HepG2 (cell line): ENCODE measurements around the gene BIRC6. TPM values are rescaled to one million over a fixed set of nuclear protein-coding genes. Genes with fewer than 3 reads are reported as not detected.

Experiments used
- FOXC1 ChIP-seq: sonication (generic); formaldehyde crosslinking; IDR thresholded peaks from 2 replicates; pipeline ENCODE4 v1.8.0; 2022; ENCODE audit warnings: mild to moderate bottlenecking, missing genetic modification reagents, borderline replicate concordance
- FOXK2 ChIP-seq: fragments of 450-650 bp; IDR thresholded peaks from 2 replicates; pipeline ENCODE4 v1.6.1; 2016
- HOXA9 ChIP-seq: sonication (generic); formaldehyde crosslinking; IDR thresholded peaks from 2 replicates; pipeline ENCODE4 v1.8.1; 2022; ENCODE audit warnings: missing genetic modification reagents, mild to moderate bottlenecking, moderate library complexity, borderline replicate concordance
- JUNB ChIP-seq: sonication (generic); formaldehyde crosslinking; IDR thresholded peaks from 2 replicates; pipeline ENCODE4 v1.8.0; 2022; ENCODE audit warnings: missing genetic modification reagents, mild to moderate bottlenecking, borderline replicate concordance
- MIXL1 ChIP-seq: IDR thresholded peaks from 2 replicates; pipeline ENCODE4 v1.6.1; 2016
- NFIC ChIP-seq: IDR thresholded peaks from 2 replicates; pipeline ENCODE4 v1.6.1; 2012; ENCODE audit warnings: mild to moderate bottlenecking, low read length, inconsistent platforms
- NONO ChIP-seq, 2 experiments: fragments of 450-650 bp in 1 of 2; sonication (generic) in 1 of 2; formaldehyde crosslinking in 1 of 2; IDR thresholded peaks in 1 of 2; conservative IDR thresholded peaks in 1 of 2; 2 replicates each; pipeline versions ENCODE4 v1.6.1 to v1.8.0; 2017 to 2022; ENCODE audit warnings: mild to moderate bottlenecking in 1 of 2, missing genetic modification reagents in 1 of 2, moderate library complexity in 1 of 2
- NR2F2 ChIP-seq: IDR thresholded peaks from 2 replicates; pipeline ENCODE4 v1.6.1; 2012; ENCODE audit warnings: low read depth, inconsistent platforms, borderline replicate concordance
- PCBP2 ChIP-seq: fragments of 200-400 bp; formaldehyde crosslinking; optimal IDR thresholded peaks from 2 replicates; pipeline ENCODE3; 2018; ENCODE audit warnings: low read length, low read depth; ENCODE audit not compliant: poor library complexity, severe bottlenecking
- SMARCC2 ChIP-seq: fragments of 450-650 bp; IDR thresholded peaks from 2 replicates; pipeline ENCODE4 v1.6.1; 2017; ENCODE audit warnings: antibody characterized with exemption, mild to moderate bottlenecking
- SOX13 ChIP-seq, 3 experiments: fragments of 450-650 bp in 1 of 3; sonication (generic) in 1 of 3; formaldehyde crosslinking in 1 of 3; IDR thresholded peaks in 2 of 3; conservative IDR thresholded peaks in 1 of 3; 2 replicates each; pipeline versions ENCODE4 v1.5.0 to v1.6.1; 2016 to 2020; ENCODE audit warnings: antibody characterized with exemption in 1 of 3, mild to moderate bottlenecking in 1 of 3, missing compliant biosample characterization in 1 of 3, missing genetic modification reagents in 1 of 3, moderate library complexity in 1 of 3
- SPEN ChIP-seq: sonication (generic); formaldehyde crosslinking; IDR thresholded peaks from 2 replicates; pipeline ENCODE4 v1.5.1; 2020; ENCODE audit warnings: low read depth, mild to moderate bottlenecking, missing genetic modification reagents
- THAP7 ChIP-seq: sonication (generic); formaldehyde crosslinking; IDR thresholded peaks from 2 replicates; pipeline ENCODE4 v1.8.1; 2023; ENCODE audit warnings: mild to moderate bottlenecking, missing genetic modification reagents
- ZHX2 ChIP-seq, 2 experiments: sonication (generic) in 1 of 2; formaldehyde crosslinking in 1 of 2; IDR thresholded peaks; 2 replicates each; pipeline versions ENCODE4 v1.6.1 to v1.9.0; 2014 to 2022; ENCODE audit warnings: antibody characterized with exemption in 1 of 2, borderline replicate concordance in 1 of 2, inconsistent platforms in 1 of 2, low read depth in 1 of 2, missing genetic modification reagents in 1 of 2
- ZNF12 ChIP-seq: sonication (generic); formaldehyde crosslinking; IDR thresholded peaks from 2 replicates; pipeline ENCODE4 v1.5.0; 2020; ENCODE audit warnings: missing genetic modification reagents
- ZNF33B ChIP-seq: sonication (generic); formaldehyde crosslinking; IDR thresholded peaks from 2 replicates; pipeline ENCODE4 v1.5.1; 2020; ENCODE audit warnings: mild to moderate bottlenecking, missing genetic modification reagents
- ZNF607 ChIP-seq: sonication (generic); formaldehyde crosslinking; IDR thresholded peaks from 2 replicates; pipeline ENCODE4 v1.5.1; 2020; ENCODE audit warnings: missing genetic modification reagents, mild to moderate bottlenecking, borderline replicate concordance
- ZNF670 ChIP-seq: sonication (generic); formaldehyde crosslinking; IDR thresholded peaks from 2 replicates; pipeline ENCODE4 v1.8.0; 2022; ENCODE audit warnings: mild to moderate bottlenecking, missing genetic modification reagents, borderline replicate concordance
- ZNF703 ChIP-seq: sonication (generic); formaldehyde crosslinking; IDR thresholded peaks from 2 replicates; pipeline ENCODE4 v1.5.1; 2020; ENCODE audit warnings: missing genetic modification reagents, mild to moderate bottlenecking, moderate library complexity, borderline replicate concordance
- ZNF772 ChIP-seq: sonication (generic); formaldehyde crosslinking; IDR thresholded peaks from 2 replicates; pipeline ENCODE4 v1.5.0; 2020; ENCODE audit warnings: mild to moderate bottlenecking, missing genetic modification reagents
- polyA plus RNA-seq, 8 experiments: library from polyadenylated mRNA; depleted of rRNA in 3 of 8; stranded (reverse) in 7 of 8; unstranded in 1 of 8; fragments of >200 nt; fragmentation: Illumina TruSeq in 4 of 8; extraction: Trizol in 4 of 8; gene quantifications; 2 replicates each; pipeline versions ENCODE4 v1.2.1 to v1.2.3, GENCODE V29; 2011 to 2016; ENCODE audit warnings: low read depth in 4 of 8, missing spikeins in 1 of 8, mixed read lengths in 1 of 8; ENCODE audit not compliant: insufficient read depth in 1 of 8
- total RNA-seq, 5 experiments: library from RNA; depleted of rRNA; stranded (reverse); fragments of >200 nt; fragmentation: Illumina TruSeq; extraction: Trizol; gene quantifications; 2 replicates each; pipeline ENCODE4 v1.2.3, GENCODE V29; 2016; ENCODE audit warnings: low read depth in 1 of 5

The BIRC6 gene
- total and polyA plus RNA-seq, 2 of the 13 experiments (the other 11 are each of a cell fraction or from before 2014, with no cell fraction given): 65.6 to 120 TPM

- TF ChIP-seq FOXC1 (CRISPR knock-in tag) (peak; percentile 97), FOXK2 (0 out of 2 replicates have a peak, but pooled peaks have one; percentile 58), ZNF772 (CRISPR knock-in tag) (0 out of 2 replicates have a peak, but pooled peaks have one; percentile 47), ZNF607 (CRISPR knock-in tag) (no peak; the same call in 1 of the 2 replicates), HOXA9 (CRISPR knock-in tag) (no peak), PCBP2 (no peak), MIXL1 (CRISPR knock-in tag) (peak; percentile 16; the same call in 1 of the 2 replicates), ZNF12 (CRISPR knock-in tag) (0 out of 2 replicates have a peak, but pooled peaks have one; percentile 19), SPEN (CRISPR knock-in tag) (peak; percentile 44; the same call in 1 of the 2 replicates), JUNB (CRISPR knock-in tag) (no peak), NFIC (0 out of 2 replicates have a peak, but pooled peaks have one; percentile 53), ZHX2 (IDR thresholded peaks at IDR 0.05; ENCODE audit: low read depth) (no peak), ZHX2 (CRISPR knock-in tag; IDR thresholded peaks at IDR 0.05; ENCODE audit: borderline replicate concordance) (no peak), ZNF33B (no peak; the same call in 1 of the 2 replicates), ZNF703 (0 out of 2 replicates have a peak, but pooled peaks have one; percentile 66), NR2F2 (no peak; the same call in 1 of the 2 replicates), SMARCC2 (no peak), SOX13 (IDR thresholded peaks at IDR 0.05) (no peak), SOX13 (CRISPR knock-in tag; conservative IDR thresholded peaks at IDR 0.05 in 1 of 2, IDR thresholded peaks at IDR 0.05 in 1 of 2) (peak in 1 of 2 experiments; percentile 30; a peak in 1 of 4 replicates), THAP7 (peak; percentile 78; the same call in 1 of the 2 replicates), NONO (IDR thresholded peaks at IDR 0.05) (no peak), NONO (CRISPR knock-in tag; conservative IDR thresholded peaks at IDR 0.05) (peak; percentile 78), ZNF670 (no peak)
Observed at GRCh38 chr2:32627814-32628579, 271.2 kb downstream of the BIRC6 start, which contains the start of gene TTC27 (continued).
